A673 (cell line): ENCODE data around the gene GTPBP6. TPM values are rescaled to one million over a fixed set of nuclear protein-coding genes. Genes with fewer than 3 reads are reported as not detected.
A peak's percentile ranks its signal among the peaks of the same experiment; 100 is the strongest.

ENCODE experiments used
- BruUV-seq: library from RNA; stranded (reverse); fragments of 400-500 nt; replicated peaks from 2 replicates; lab custom pipeline; 2021; lab: Mats Ljungman, UMichigan
- CTCF ChIA-PET: fragments of 300-600 bp; sonication (Branson Sonifier 250); formaldehyde crosslinking; loops from one replicate; lab custom pipeline; 2022; ENCODE audit warnings: antibody characterized with exemption; lab: Charles Lee
- POLR2A ChIA-PET: fragments of 300-600 bp; sonication (Branson Sonifier 250); formaldehyde crosslinking; loops from one replicate; lab custom pipeline; 2022; ENCODE audit warnings: antibody characterized with exemption; ENCODE audit not compliant: low non-redundant PET; lab: Charles Lee
- DNase-seq: peaks from one replicate; pipeline ENCODE4 v3.0.0-alpha.2; 2015; ENCODE audit warnings: low spot score
- H3K27ac ChIP-seq: fragments of 200-600 bp; sonication (generic); 2 replicates; pipeline ENCODE4 v1.5.1; 2016; ENCODE audit warnings: mixed run types, low read depth, mild to moderate bottlenecking, mixed read lengths, antibody characterized with exemption, low read length; ENCODE audit not compliant: poor library complexity, severe bottlenecking
- H3K27me3 ChIP-seq: fragments of 200-600 bp; sonication (generic); replicated peaks from 2 replicates; pipeline ENCODE4 v1.6.1; 2017; ENCODE audit warnings: mixed run types, low read depth, mild to moderate bottlenecking, mixed read lengths, antibody characterized with exemption, low read length; ENCODE audit not compliant: insufficient read depth, poor library complexity
- H3K36me3 ChIP-seq: fragments of 200-600 bp; sonication (generic); 2 replicates; pipeline ENCODE4 v1.6.1; 2016; ENCODE audit warnings: mixed run types, mild to moderate bottlenecking, mixed read lengths, antibody characterized with exemption, low read length; ENCODE audit not compliant: insufficient read depth, poor library complexity, severe bottlenecking
- H3K4me1 ChIP-seq: fragments of 200-600 bp; sonication (generic); 2 replicates; pipeline ENCODE4 v1.6.1; 2017; ENCODE audit warnings: mixed run types, mild to moderate bottlenecking, mixed read lengths, antibody characterized with exemption, low read length; ENCODE audit not compliant: insufficient read depth, poor library complexity, severe bottlenecking
- H3K4me3 ChIP-seq: fragments of 200-600 bp; sonication (generic); 2 replicates; pipeline ENCODE4 v1.5.1; 2016; ENCODE audit warnings: low read depth, mixed run types, mild to moderate bottlenecking, mixed read lengths, low read length; ENCODE audit not compliant: poor library complexity, severe bottlenecking
- H3K9me3 ChIP-seq: fragments of 200-600 bp; sonication (generic); 2 replicates; pipeline ENCODE4 v1.6.1; 2016; ENCODE audit warnings: mixed run types, low read depth, mild to moderate bottlenecking, mixed read lengths, antibody characterized with exemption, low read length; ENCODE audit not compliant: poor library complexity, severe bottlenecking
- CTCF ChIP-seq: fragments of 300-800, 200-600 bp; sonication (generic); conservative IDR thresholded peaks from 2 replicates; pipeline ENCODE4 v1.5.1; 2017; ENCODE audit warnings: low read depth, mild to moderate bottlenecking, antibody characterized with exemption, low read length, moderate library complexity, mixed read lengths
- EZH2 ChIP-seq: fragments of 200-600 bp; sonication (generic); IDR thresholded peaks from 2 replicates; pipeline ENCODE4 v1.6.1; 2017; ENCODE audit warnings: borderline replicate concordance, low read depth, mild to moderate bottlenecking, mixed read lengths, antibody characterized with exemption, low read length; ENCODE audit not compliant: poor library complexity, severe bottlenecking
- intact Hi-C: fragments of 100-400 bp; cut with micrococcal nuclease; formaldehyde crosslinking; loops from one replicate; pipeline ENCODE4 v1.10.0; 2022; ENCODE audit not compliant: unreplicated experiment
- total RNA-seq: library from RNA; stranded (reverse); gene quantifications from 2 replicates; pipeline ENCODE4 v1.2.3, GENCODE V29; 2021

Gene GTPBP6
- total RNA-seq, 1 experiment from 2014 or later, result 85.1 TPM

GRCh38 chrX:276581-277201 is 41.9 kb downstream of the GTPBP6 start:
- Histone ChIP-seq H3K27me3 (no peaks in the 10 kb centered on the region), H3K4me3 (peak overlapping the region; percentile 56), H3K27ac (peak overlapping the region; percentile 19), H3K36me3 (no peaks in the 10 kb centered on the region), H3K9me3 (no peaks in the 10 kb centered on the region), H3K4me1 (peaks cover 17% of the 10 kb centered on the region)
- no peak for TF ChIP-seq EZH2
- no TSS peak for BruUV-seq
- intact Hi-C loops, result no loop called here
- DNase-seq, result no peak
- POLR2A ChIA-PET, result no interaction called here
- CTCF ChIA-PET, result no interaction called here

DNA sequence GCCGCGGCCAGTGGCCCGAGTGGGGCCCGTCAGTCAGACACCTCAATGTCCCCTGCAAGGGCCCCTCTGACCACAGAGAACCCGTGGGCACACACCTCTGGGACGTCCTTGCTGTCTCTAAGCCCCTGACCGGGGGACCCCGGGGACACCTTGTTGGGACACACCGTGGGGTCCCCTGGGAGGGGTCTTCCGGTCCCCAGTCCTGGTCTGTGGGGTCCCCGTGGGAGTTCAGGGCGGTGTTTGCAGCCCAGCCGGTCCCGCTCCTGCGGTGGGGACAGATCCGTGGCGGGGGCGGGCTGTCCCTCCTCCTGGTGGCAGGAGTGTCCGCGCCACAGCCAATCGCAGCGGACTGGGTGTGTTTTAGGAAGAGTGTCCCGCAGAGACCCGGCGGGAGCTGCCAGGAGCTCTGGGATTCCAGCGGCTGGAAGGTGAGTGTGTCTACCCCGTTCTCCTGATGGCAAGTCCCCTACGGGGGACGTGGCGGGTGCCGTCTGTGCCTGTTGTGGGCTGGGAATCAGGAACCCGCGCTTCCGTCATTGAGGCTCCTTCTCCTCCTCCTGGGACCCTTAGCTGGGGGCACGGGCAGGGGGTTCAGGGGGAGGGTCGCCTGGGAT is 42.5 kb downstream of the GTPBP6 start:
- POLR2A ChIA-PET, result no interaction called here
- CTCF ChIA-PET, result no interaction called here
- DNase-seq, result peak; percentile 84
- no peaks in the 10 kb centered on the region for H3K36me3 ChIP-seq
- intact Hi-C loops, result no loop called here
- no peak for TF ChIP-seq CTCF
- no peak for TF ChIP-seq EZH2
- H3K4me1 ChIP-seq, result peaks cover 11% of the 10 kb centered on the region
- BruUV-seq, result no TSS peak
- H3K4me3 ChIP-seq, result peak overlapping the region; percentile 56
- H3K27me3 ChIP-seq, result no peaks in the 10 kb centered on the region
- H3K27ac ChIP-seq, result peak overlapping the region; percentile 34
- H3K9me3 ChIP-seq, result no peaks in the 10 kb centered on the region

DNA sequence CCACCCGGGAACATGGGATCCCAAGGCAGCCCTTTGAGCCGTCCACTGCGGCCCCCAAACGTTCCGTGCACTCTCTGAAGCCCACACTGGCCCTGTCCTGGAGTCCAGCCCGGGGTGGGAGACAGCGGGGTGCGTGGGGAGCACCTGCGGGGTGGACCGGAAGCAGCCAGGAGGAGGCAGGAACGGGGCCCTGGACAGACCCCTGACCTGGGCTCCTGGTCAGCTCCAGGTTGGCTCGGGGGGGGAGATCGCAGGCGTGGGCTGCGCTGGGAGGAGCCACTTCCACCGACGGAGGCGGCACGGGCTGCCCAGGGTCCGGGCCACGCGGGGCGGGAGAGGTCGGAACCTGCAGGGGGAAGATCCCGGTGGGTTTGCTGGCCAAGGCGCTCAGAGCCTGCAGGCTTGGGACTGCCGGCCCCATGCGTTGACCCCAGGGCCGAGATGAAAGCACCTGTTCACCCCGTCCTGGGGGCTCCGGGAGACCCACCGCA is 43.1 kb downstream of the GTPBP6 start:
- Histone ChIP-seq H3K27me3 (no peaks in the 10 kb centered on the region), H3K36me3 (no peaks in the 10 kb centered on the region), H3K4me1 (peaks cover 11% of the 10 kb centered on the region), H3K4me3 (peak overlapping the region; percentile 56), H3K27ac (peak overlapping the region; percentile 42), H3K9me3 (no peaks in the 10 kb centered on the region)
- intact Hi-C loops, result no loop called here
- ChIA-PET CTCF (no interaction called here), POLR2A (no interaction called here)
- no TSS peak for BruUV-seq
- DNase-seq, result no peak
- TF ChIP-seq EZH2, result no peak
- TF ChIP-seq CTCF, result no peak
